HCT116 (cell line): ENCODE data around the gene ADARB2. TPM values are rescaled to one million over a fixed set of nuclear protein-coding genes. Genes with fewer than 3 reads are reported as not detected.

Source experiments
- ATAC-seq: fragments of 200-7000 bp; cut with Tn5 transposase; 2 replicates; pipeline ENCODE4 v1.9.1; 2020; ENCODE audit warnings: mild to moderate bottlenecking, moderate library complexity
- BruUV-seq: library from RNA; stranded (reverse); fragments of 400-500 nt; replicated peaks from 2 replicates; lab custom pipeline; 2021; lab: Mats Ljungman, UMichigan
- CTCF ChIA-PET: fragments of 300-600 bp; sonication (Branson Sonifier 250); formaldehyde crosslinking; loops from one replicate; lab custom pipeline; 2021; ENCODE audit warnings: antibody characterized with exemption; lab: Charles Lee
- POLR2A ChIA-PET: fragments of 300-600, 350-600 bp; sonication (Branson Sonifier 250); formaldehyde crosslinking; loops from one replicate; lab custom pipeline; 2021; ENCODE audit warnings: antibody characterized with exemption; lab: Charles Lee
- RAD21 ChIA-PET, 2 experiments: fragments of 300-600 bp; sonication (Branson Sonifier 250); formaldehyde crosslinking; loops; one replicate each; lab custom pipeline; 2023; ENCODE audit warnings: low total read pairs in 2 of 2; ENCODE audit not compliant: uncharacterized antibody in 2 of 2, unreplicated experiment in 2 of 2, low non-redundant PET in 1 of 2; lab: Charles Lee
- DNase-seq: peaks from one replicate; pipeline ENCODE4 v3.0.0-alpha.2; 2010; ENCODE audit warnings: low read depth, low spot score
- H2AFZ ChIP-seq: fragments of 200-600 bp; shearing (Covaris generic), sonication (generic); 2 replicates; pipeline ENCODE4 v1.6.1; 2017; ENCODE audit warnings: low read depth, mixed run types, mixed read lengths, antibody characterized with exemption, low read length; ENCODE audit not compliant: poor library complexity, severe bottlenecking
- H3K27ac ChIP-seq: 2 replicates; pipeline ENCODE4 v1.5.1; 2012; ENCODE audit warnings: low read depth, low read length
- H3K27me3 ChIP-seq: fragments of 200-600 bp; sonication (generic); 2 replicates; pipeline ENCODE4 v1.6.1; 2016; ENCODE audit warnings: mixed run types, low read length, mixed read lengths; ENCODE audit not compliant: insufficient read depth
- H3K36me3 ChIP-seq, 2 experiments: fragments of 200-500 bp in 1 of 2; fragments of 200-600 bp in 1 of 2; sonication (Bioruptor generic) in 1 of 2; sonication (generic) in 1 of 2; 2 replicates each; pipeline versions ENCODE4 v1.5.1 to v1.6.1; 2014 to 2016; ENCODE audit warnings: low read length in 2 of 2, inconsistent platforms in 1 of 2, mixed read lengths in 1 of 2, mixed run types in 1 of 2; ENCODE audit not compliant: insufficient read depth in 2 of 2, control insufficient read depth in 1 of 2
- H3K4me1 ChIP-seq, 2 experiments: fragments of 200-600 bp in 1 of 2; sonication (generic) in 1 of 2; 2 replicates each; pipeline versions ENCODE4 v1.5.1 to v1.6.1; 2012 to 2017; ENCODE audit warnings: low read length in 2 of 2, inconsistent platforms in 1 of 2, mild to moderate bottlenecking in 1 of 2, mixed read lengths in 1 of 2, mixed run types in 1 of 2, moderate library complexity in 1 of 2; ENCODE audit not compliant: insufficient read depth in 2 of 2, control insufficient read depth in 1 of 2
- H3K4me2 ChIP-seq: fragments of 200-600 bp; sonication (generic); 2 replicates; pipeline ENCODE4 v1.6.1; 2017; ENCODE audit warnings: mixed run types, low read length, mixed read lengths
- H3K4me3 ChIP-seq, 2 experiments: fragments of 200-600 bp in 1 of 2; sonication (generic) in 1 of 2; replicated peaks in 1 of 2; 2 replicates each; pipeline ENCODE4 v1.5.1; 2011 to 2016; ENCODE audit warnings: low read length in 2 of 2, control low read depth in 1 of 2, low read depth in 1 of 2, mild to moderate bottlenecking in 1 of 2, mixed read lengths in 1 of 2, mixed run types in 1 of 2
- H3K79me2 ChIP-seq: fragments of 200-600 bp; sonication (generic); 2 replicates; pipeline ENCODE4 v1.6.1; 2017; ENCODE audit warnings: mild to moderate bottlenecking, mixed run types, low read length, moderate library complexity, mixed read lengths; ENCODE audit not compliant: insufficient read depth
- H3K9ac ChIP-seq: fragments of 200-600 bp; sonication (generic); 2 replicates; pipeline ENCODE4 v1.6.1; 2016; ENCODE audit warnings: low read length, mixed read lengths
- H3K9me2 ChIP-seq: fragments of 200-600 bp; sonication (generic), shearing (Covaris generic); 2 replicates; pipeline ENCODE4 v1.6.1; 2017; ENCODE audit warnings: mixed run types, mild to moderate bottlenecking, moderate library complexity; ENCODE audit not compliant: insufficient read depth
- H3K9me3 ChIP-seq, 2 experiments: fragments of 200-500 bp in 1 of 2; fragments of 200-600 bp in 1 of 2; sonication (Bioruptor generic) in 1 of 2; sonication (generic) in 1 of 2; 2 replicates each; pipeline ENCODE4 v1.6.1; 2014 to 2017; ENCODE audit warnings: low read length in 2 of 2, mixed read lengths in 2 of 2, inconsistent platforms in 1 of 2, low read depth in 1 of 2, mild to moderate bottlenecking in 1 of 2, mixed run types in 1 of 2, moderate library complexity in 1 of 2; ENCODE audit not compliant: control insufficient read depth in 1 of 2, insufficient read depth in 1 of 2
- H4K20me1 ChIP-seq: fragments of 200-600 bp; sonication (generic), shearing (Covaris generic); 2 replicates; pipeline ENCODE4 v1.6.1; 2017; ENCODE audit warnings: mixed run types, mild to moderate bottlenecking, moderate library complexity; ENCODE audit not compliant: insufficient read depth
- ATF3 ChIP-seq: IDR thresholded peaks from 2 replicates; pipeline ENCODE4 v1.6.1; 2012
- CBX3 ChIP-seq: IDR thresholded peaks from 2 replicates; pipeline ENCODE4 v1.6.1; 2012; ENCODE audit warnings: low read depth
- CEBPB ChIP-seq: IDR thresholded peaks from 2 replicates; pipeline ENCODE4 v1.6.1; 2012; ENCODE audit warnings: low read depth
- CTCF ChIP-seq, 3 experiments: fragments of 200-600 bp in 1 of 3; sonication (generic) in 1 of 3; IDR thresholded peaks in 2 of 3; conservative IDR thresholded peaks in 1 of 3; 2 replicates each; pipeline ENCODE4 v1.5.1; 2012 to 2017; ENCODE audit warnings: low read depth in 2 of 3, low read length in 2 of 3, antibody characterized with exemption in 1 of 3, borderline replicate concordance in 1 of 3, control low read depth in 1 of 3, mild to moderate bottlenecking in 1 of 3, mixed read lengths in 1 of 3, mixed run types in 1 of 3, moderate library complexity in 1 of 3; ENCODE audit not compliant: insufficient read depth in 1 of 3
- EGR1 ChIP-seq: IDR thresholded peaks from 2 replicates; pipeline ENCODE4 v1.6.1; 2012; ENCODE audit warnings: low read depth
- ELF1 ChIP-seq: IDR thresholded peaks from 2 replicates; pipeline ENCODE4 v1.6.1; 2012; ENCODE audit warnings: low read depth, borderline replicate concordance
- EZH2 ChIP-seq: fragments of 200-600 bp; sonication (generic); IDR thresholded peaks from 2 replicates; pipeline ENCODE4 v1.6.1; 2017; ENCODE audit warnings: antibody characterized with exemption, mixed run types
- EZH2phosphoT487 ChIP-seq: fragments of 200-600 bp; IDR thresholded peaks from 2 replicates; pipeline ENCODE4 v1.6.1; 2018; ENCODE audit warnings: antibody characterized with exemption, borderline replicate concordance
- FOSL1 ChIP-seq: IDR thresholded peaks from 2 replicates; pipeline ENCODE4 v1.6.1; 2012; ENCODE audit warnings: low read depth
- JUND ChIP-seq: IDR thresholded peaks from 2 replicates; pipeline ENCODE4 v1.6.1; 2012
- MAX ChIP-seq: IDR thresholded peaks from 2 replicates; pipeline ENCODE4 v1.6.1; 2012
- POLR2A ChIP-seq: IDR thresholded peaks from 2 replicates; pipeline ENCODE4 v1.7.0; 2011; ENCODE audit warnings: borderline replicate concordance; ENCODE audit not compliant: insufficient read depth, insufficient read length; ENCODE audit errors: extremely low read depth
- POLR2AphosphoS5 ChIP-seq: IDR thresholded peaks from 2 replicates; pipeline ENCODE4 v1.6.1; 2011; ENCODE audit warnings: mild to moderate bottlenecking, low read depth, low read length, moderate library complexity
- RAD21 ChIP-seq: IDR thresholded peaks from 2 replicates; pipeline ENCODE4 v1.6.1; 2012; ENCODE audit warnings: low read depth, mild to moderate bottlenecking
- REST ChIP-seq: IDR thresholded peaks from 2 replicates; pipeline ENCODE4 v1.6.1; 2012; ENCODE audit warnings: low read depth
- SRF ChIP-seq: IDR thresholded peaks from 2 replicates; pipeline ENCODE4 v1.6.1; 2012; ENCODE audit warnings: low read depth
- TCF7L2 ChIP-seq: IDR thresholded peaks from 2 replicates; pipeline ENCODE4 v1.7.0; 2011; ENCODE audit warnings: borderline replicate concordance, inconsistent platforms; ENCODE audit not compliant: insufficient read depth, insufficient read length; ENCODE audit errors: extremely low read depth
- YY1 ChIP-seq: IDR thresholded peaks from 2 replicates; pipeline ENCODE4 v1.6.1; 2011; ENCODE audit warnings: low read length, low read depth, moderate library complexity, mild to moderate bottlenecking; ENCODE audit not compliant: insufficient replicate concordance; ENCODE audit errors: extremely low read depth
- ZBTB33 ChIP-seq: IDR thresholded peaks from 2 replicates; pipeline ENCODE4 v1.6.1; 2011; ENCODE audit warnings: mild to moderate bottlenecking, low read length, moderate library complexity; ENCODE audit not compliant: insufficient replicate concordance; ENCODE audit errors: extremely low read depth
- ZNF274 ChIP-seq: fragments of 200-500 bp; sonication (Bioruptor generic); IDR thresholded peaks from 2 replicates; pipeline ENCODE4 v1.6.1; 2014; ENCODE audit warnings: mild to moderate bottlenecking, low read depth, low read length, inconsistent platforms
- intact Hi-C: fragments of 100-400 bp; cut with micrococcal nuclease; formaldehyde crosslinking; loops from 2 replicates; pipeline ENCODE4 v1.10.0; 2022
- total RNA-seq: library from RNA; stranded (reverse); gene quantifications from one replicate; pipeline ENCODE4 v1.2.1, GENCODE V29; 2021; ENCODE audit not compliant: unreplicated experiment

ADARB2 gene
- total RNA-seq, 1 experiment from 2014 or later = not detected

GRCh38 chr10:1485357-1485756 lies 252.0 kb downstream of the ADARB2 start:
- BruUV-seq = no TSS peak
- TF ChIP-seq CEBPB = no peak
- TF ChIP-seq REST = no peak
- no peak for TF ChIP-seq EZH2phosphoT487
- no peak for TF ChIP-seq CTCF (IDR thresholded peaks at IDR 0.05 in 2 of 3, conservative IDR thresholded peaks at IDR 0.05 in 1 of 3; ENCODE audit: borderline replicate concordance in 1 of 3, insufficient read depth in 1 of 3, low read depth in 2 of 3, low read length in 2 of 3)
- TF ChIP-seq CBX3 = no peak
- no peak for TF ChIP-seq RAD21
- no peak for TF ChIP-seq ZNF274
- no peak for TF ChIP-seq ZBTB33
- TF ChIP-seq MAX = no peak
- TF ChIP-seq SRF = no peak
- TF ChIP-seq JUND = no peak
- no peak for TF ChIP-seq TCF7L2
- no peak for TF ChIP-seq EGR1
- no peak for TF ChIP-seq EZH2
- no peak for TF ChIP-seq ATF3
- TF ChIP-seq YY1 = no peak
- no peak for TF ChIP-seq POLR2A
- no peak for TF ChIP-seq ELF1
- TF ChIP-seq FOSL1 = no peak
- no peak for TF ChIP-seq POLR2AphosphoS5
- DNase-seq (no peak), ATAC-seq (no peak)
- ChIA-PET CTCF (no interaction called here), POLR2A (no interaction called here), RAD21 (no interaction called here)
- Histone ChIP-seq H3K27me3 (peaks cover 20% of the 10 kb centered on the region; the same call in 1 of the 2 replicates), H3K36me3 (no peaks in the 10 kb centered on the region), H3K9me2 (no peaks in the 10 kb centered on the region), H3K9me3 (no peaks in the 10 kb centered on the region), H3K4me2 (no peak overlapping the region), H3K9ac (no peak overlapping the region), H3K27ac (no peak overlapping the region), H4K20me1 (no peaks in the 10 kb centered on the region), H2AFZ (no peak overlapping the region), H3K4me3 (no peak overlapping the region), H3K4me1 (no peaks in the 10 kb centered on the region), H3K79me2 (no peaks in the 10 kb centered on the region)
- intact Hi-C loops = no loop called here
